K562 (cell line): ENCODE results near the gene NADK. TPM values are rescaled to one million over a fixed set of nuclear protein-coding genes. Genes with fewer than 3 reads are reported as not detected.

Experiments
- ARID1B ChIP-seq: fragments of 450-650 bp; IDR thresholded peaks from 2 replicates; pipeline ENCODE4 v1.6.1; 2016; ENCODE audit warnings: antibody characterized with exemption, mild to moderate bottlenecking, inconsistent platforms
- CEBPG ChIP-seq, 3 experiments: fragments of 200-800 bp in 1 of 3; sonication (Bioruptor generic) in 1 of 3; sonication (generic) in 1 of 3; formaldehyde crosslinking in 1 of 3; IDR thresholded peaks in 2 of 3; conservative IDR thresholded peaks in 1 of 3; 2 replicates each; pipeline versions ENCODE4 v1.6.1 to v1.8.0; 2016 to 2022; ENCODE audit warnings: missing compliant biosample characterization in 2 of 3, missing genetic modification characterization in 2 of 3, mild to moderate bottlenecking in 1 of 3, missing genetic modification reagents in 1 of 3
- CREM ChIP-seq: IDR thresholded peaks from 2 replicates; pipeline ENCODE4 v1.6.1; 2014; ENCODE audit warnings: antibody characterized with exemption, low read depth
- ELF1 ChIP-seq: fragments of 200-800 bp; sonication (Bioruptor generic); IDR thresholded peaks from 2 replicates; pipeline ENCODE4 v1.6.1; 2016; ENCODE audit warnings: missing genetic modification characterization, missing compliant biosample characterization
- ETV1 ChIP-seq: fragments of 450-650 bp; conservative IDR thresholded peaks from 2 replicates; pipeline ENCODE4 v1.6.1; 2016; ENCODE audit warnings: missing genetic modification characterization, control low read depth, low read depth, missing compliant biosample characterization
- GABPA ChIP-seq: fragments of 200-800 bp; sonication (Bioruptor generic); conservative IDR thresholded peaks from 2 replicates; pipeline ENCODE4 v1.6.1; 2016; ENCODE audit warnings: low read depth, missing genetic modification characterization, missing compliant biosample characterization
- KDM4B ChIP-seq, 2 experiments: fragments of 450-650 bp in 1 of 2; sonication (generic) in 1 of 2; IDR thresholded peaks; 2 replicates each; pipeline ENCODE4 v1.6.1; 2016 to 2017; ENCODE audit warnings: borderline replicate concordance in 2 of 2, antibody characterized with exemption in 1 of 2, low read depth in 1 of 2, mild to moderate bottlenecking in 1 of 2
- MEIS2 ChIP-seq: fragments of 450-650 bp; IDR thresholded peaks from 2 replicates; pipeline ENCODE4 v1.6.1; 2014; ENCODE audit warnings: mild to moderate bottlenecking; ENCODE audit not compliant: partially characterized antibody
- MYNN ChIP-seq, 2 experiments: sonication (generic); formaldehyde crosslinking in 1 of 2; IDR thresholded peaks; 2 replicates each; pipeline versions ENCODE4 v1.5.0 to v1.6.1; 2016 to 2020; ENCODE audit warnings: antibody characterized with exemption in 1 of 2, missing genetic modification reagents in 1 of 2
- NR2C1 ChIP-seq, 2 experiments: fragments of 450-650 bp; IDR thresholded peaks; 2 replicates each; pipeline ENCODE4 v1.6.1; 2017; ENCODE audit warnings: mild to moderate bottlenecking in 2 of 2, antibody characterized with exemption in 1 of 2, inconsistent platforms in 1 of 2, missing compliant biosample characterization in 1 of 2, missing genetic modification characterization in 1 of 2
- NR2C2 ChIP-seq, 2 experiments: fragments of 200-800 bp in 1 of 2; sonication (Bioruptor generic) in 1 of 2; sonication (generic) in 1 of 2; formaldehyde crosslinking in 1 of 2; IDR thresholded peaks; 2 replicates each; pipeline versions ENCODE4 v1.6.1 to v1.8.0; 2016 to 2022; ENCODE audit warnings: mild to moderate bottlenecking in 1 of 2, missing compliant biosample characterization in 1 of 2, missing genetic modification characterization in 1 of 2, missing genetic modification reagents in 1 of 2
- TEAD1 ChIP-seq, 2 experiments: fragments of 450-650 bp in 1 of 2; sonication (generic) in 1 of 2; formaldehyde crosslinking; IDR thresholded peaks; 2 replicates each; pipeline versions ENCODE4 v1.4.0 to v1.8.0; 2020 to 2022; ENCODE audit warnings: mild to moderate bottlenecking in 2 of 2, missing genetic modification reagents in 1 of 2
- ZNF274 ChIP-seq: IDR thresholded peaks from 2 replicates; pipeline ENCODE4 v1.6.1; 2011; ENCODE audit warnings: low read depth, mild to moderate bottlenecking, low read length, moderate library complexity, borderline replicate concordance
- polyA plus RNA-seq, 8 experiments: library from polyadenylated mRNA; depleted of rRNA in 4 of 8; stranded (reverse) in 5 of 8; unstranded in 3 of 8; fragments of >200 nt; fragmentation: Nextera tagmentation in 2 of 8; fragmentation: Illumina TruSeq in 1 of 8; extraction: Ambion mirVana in 2 of 8; extraction: Trizol in 1 of 8; gene quantifications; 2 replicates each; pipeline versions ENCODE4 v1.2.1 to v1.2.3, GENCODE V29; 2011 to 2014; ENCODE audit warnings: inconsistent platforms in 1 of 8, missing spikeins in 1 of 8
- total RNA-seq, 7 experiments: library from RNA; depleted of rRNA in 6 of 7; stranded (reverse); fragments of >200 nt in 6 of 7; fragmentation: Illumina TruSeq in 2 of 7; extraction: Trizol in 2 of 7; gene quantifications; 2 replicates each; pipeline versions ENCODE4 v1.2.1 to v1.2.3, GENCODE V29; 2011 to 2021; ENCODE audit warnings: low replicate concordance in 1 of 7
- TF ChIP-seq, protein P1 (sequence below): sonication (generic); formaldehyde crosslinking; IDR thresholded peaks from 2 replicates; pipeline ENCODE4 v1.8.0; 2023; ENCODE audit warnings: mild to moderate bottlenecking, missing genetic modification reagents
- TF ChIP-seq, protein P2 (sequence below), 2 experiments: fragments of 450-650 bp in 1 of 2; sonication (generic) in 1 of 2; formaldehyde crosslinking in 1 of 2; IDR thresholded peaks in 1 of 2; conservative IDR thresholded peaks in 1 of 2; 2 replicates each; pipeline versions ENCODE4 v1.6.1 to v1.8.1; 2016 to 2023; ENCODE audit warnings: mild to moderate bottlenecking in 2 of 2, moderate library complexity in 2 of 2, inconsistent platforms in 1 of 2, missing genetic modification reagents in 1 of 2
- TF ChIP-seq, protein P3 (sequence below), 2 experiments: fragments of 200-800 bp in 1 of 2; sonication (Bioruptor generic) in 1 of 2; sonication (generic) in 1 of 2; formaldehyde crosslinking in 1 of 2; IDR thresholded peaks in 1 of 2; conservative IDR thresholded peaks in 1 of 2; 2 replicates each; pipeline versions ENCODE4 v1.5.0 to v1.6.1; 2016 to 2020; ENCODE audit warnings: missing compliant biosample characterization in 1 of 2, missing genetic modification characterization in 1 of 2, missing genetic modification reagents in 1 of 2

NADK gene
- total and polyA plus RNA-seq, 9 of the 15 experiments (the other 6 are each of a cell fraction or from before 2014, with no cell fraction given): 1.5 to 135 (median 75.1) TPM

DNA sequence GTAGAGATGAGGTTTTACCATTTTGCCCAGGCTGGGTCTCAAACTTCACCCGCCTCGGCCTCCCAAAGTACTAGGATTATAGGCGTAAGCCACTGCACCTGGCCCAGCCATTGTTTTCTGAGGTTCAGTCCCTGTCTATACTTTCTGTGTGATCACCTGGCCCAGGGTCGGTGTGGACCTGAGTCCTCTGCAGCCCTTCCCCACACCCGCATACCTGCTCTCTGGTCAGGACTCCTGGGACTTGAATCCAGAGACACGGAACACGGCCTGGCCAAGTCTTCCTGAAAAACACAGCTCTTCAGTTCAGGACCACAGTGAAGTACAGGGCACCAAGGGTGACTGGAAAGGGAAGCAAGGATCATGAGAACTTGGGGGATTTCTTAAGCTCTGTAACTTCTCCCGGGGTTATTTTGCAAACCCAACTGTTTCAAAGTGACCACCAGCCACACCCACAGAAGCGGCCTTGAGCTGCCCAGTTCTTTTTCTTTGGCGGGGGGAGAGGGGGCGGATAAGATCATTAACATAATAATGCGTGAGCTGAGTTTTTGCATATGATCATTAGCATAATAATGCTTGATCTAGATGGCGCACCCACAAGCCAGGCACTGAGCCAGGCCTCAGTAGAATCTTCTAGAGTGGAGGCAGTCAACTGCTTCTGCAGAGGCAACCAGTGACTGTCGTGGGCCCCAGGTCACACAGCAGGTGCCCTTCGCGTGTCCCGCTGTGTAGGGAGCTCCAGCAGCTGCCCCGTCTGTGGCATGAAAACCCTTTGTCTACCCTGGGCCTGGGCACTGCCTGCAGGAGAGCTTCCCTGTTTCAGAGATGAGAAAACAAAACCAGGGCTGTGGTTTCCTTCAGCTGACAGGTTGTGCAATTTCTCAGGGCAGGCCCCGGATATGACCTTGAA is 1.7 kb upstream of the NADK start (continued):
- TF ChIP-seq, protein P1, sequence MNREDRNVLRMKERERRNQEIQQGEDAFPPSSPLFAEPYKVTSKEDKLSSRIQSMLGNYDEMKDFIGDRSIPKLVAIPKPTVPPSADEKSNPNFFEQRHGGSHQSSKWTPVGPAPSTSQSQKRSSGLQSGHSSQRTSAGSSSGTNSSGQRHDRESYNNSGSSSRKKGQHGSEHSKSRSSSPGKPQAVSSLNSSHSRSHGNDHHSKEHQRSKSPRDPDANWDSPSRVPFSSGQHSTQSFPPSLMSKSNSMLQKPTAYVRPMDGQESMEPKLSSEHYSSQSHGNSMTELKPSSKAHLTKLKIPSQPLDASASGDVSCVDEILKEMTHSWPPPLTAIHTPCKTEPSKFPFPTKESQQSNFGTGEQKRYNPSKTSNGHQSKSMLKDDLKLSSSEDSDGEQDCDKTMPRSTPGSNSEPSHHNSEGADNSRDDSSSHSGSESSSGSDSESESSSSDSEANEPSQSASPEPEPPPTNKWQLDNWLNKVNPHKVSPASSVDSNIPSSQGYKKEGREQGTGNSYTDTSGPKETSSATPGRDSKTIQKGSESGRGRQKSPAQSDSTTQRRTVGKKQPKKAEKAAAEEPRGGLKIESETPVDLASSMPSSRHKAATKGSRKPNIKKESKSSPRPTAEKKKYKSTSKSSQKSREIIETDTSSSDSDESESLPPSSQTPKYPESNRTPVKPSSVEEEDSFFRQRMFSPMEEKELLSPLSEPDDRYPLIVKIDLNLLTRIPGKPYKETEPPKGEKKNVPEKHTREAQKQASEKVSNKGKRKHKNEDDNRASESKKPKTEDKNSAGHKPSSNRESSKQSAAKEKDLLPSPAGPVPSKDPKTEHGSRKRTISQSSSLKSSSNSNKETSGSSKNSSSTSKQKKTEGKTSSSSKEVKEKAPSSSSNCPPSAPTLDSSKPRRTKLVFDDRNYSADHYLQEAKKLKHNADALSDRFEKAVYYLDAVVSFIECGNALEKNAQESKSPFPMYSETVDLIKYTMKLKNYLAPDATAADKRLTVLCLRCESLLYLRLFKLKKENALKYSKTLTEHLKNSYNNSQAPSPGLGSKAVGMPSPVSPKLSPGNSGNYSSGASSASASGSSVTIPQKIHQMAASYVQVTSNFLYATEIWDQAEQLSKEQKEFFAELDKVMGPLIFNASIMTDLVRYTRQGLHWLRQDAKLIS (CRISPR knock-in tag): 0 out of 2 replicates have a peak, but pooled peaks have one; percentile 31
- TF ChIP-seq CEBPG (CRISPR knock-in tag; IDR thresholded peaks at IDR 0.05) (peak; percentile 96), CEBPG (tag; conservative IDR thresholded peaks at IDR 0.05 in 1 of 2, IDR thresholded peaks at IDR 0.05 in 1 of 2) (peak; percentile 97), MYNN (IDR thresholded peaks at IDR 0.05) (peak; percentile 59; the same call in 1 of the 2 replicates), MYNN (CRISPR knock-in tag; IDR thresholded peaks at IDR 0.05) (no peak), ARID1B (peak; percentile 34; the same call in 1 of the 2 replicates), ZNF274 (no peak), GABPA (peak; percentile 87), NR2C2 (CRISPR knock-in tag; IDR thresholded peaks at IDR 0.05) (no peak; the same call in 1 of the 2 replicates), NR2C2 (tag; IDR thresholded peaks at IDR 0.05) (peak; percentile 82), ETV1 (tag) (peak; percentile 88), NR2C1 (IDR thresholded peaks at IDR 0.05) (peak; percentile 31; the same call in 1 of the 2 replicates), NR2C1 (tag; IDR thresholded peaks at IDR 0.05) (peak; percentile 74), CREM (peak; percentile 58; the same call in 1 of the 2 replicates), MEIS2 (peak; percentile 54), TEAD1 (CRISPR knock-in tag; IDR thresholded peaks at IDR 0.05) (peak in 1 of 2 experiments; percentile 21; a peak in 1 of 4 replicates), ELF1 (tag) (peak; percentile 35; the same call in 1 of the 2 replicates), KDM4B (IDR thresholded peaks at IDR 0.05; ENCODE audit: borderline replicate concordance in 2 of 2, low read depth in 1 of 2) (peak in 1 of 2 experiments; percentile 60; a peak in 1 of 4 replicates)
- TF ChIP-seq, protein P2, sequence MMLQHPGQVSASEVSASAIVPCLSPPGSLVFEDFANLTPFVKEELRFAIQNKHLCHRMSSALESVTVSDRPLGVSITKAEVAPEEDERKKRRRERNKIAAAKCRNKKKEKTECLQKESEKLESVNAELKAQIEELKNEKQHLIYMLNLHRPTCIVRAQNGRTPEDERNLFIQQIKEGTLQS (IDR thresholded peaks at IDR 0.05): peak; percentile 69
- TF ChIP-seq, protein P2 (CRISPR knock-in tag; conservative IDR thresholded peaks at IDR 0.05): no peak
- TF ChIP-seq, protein P3, sequence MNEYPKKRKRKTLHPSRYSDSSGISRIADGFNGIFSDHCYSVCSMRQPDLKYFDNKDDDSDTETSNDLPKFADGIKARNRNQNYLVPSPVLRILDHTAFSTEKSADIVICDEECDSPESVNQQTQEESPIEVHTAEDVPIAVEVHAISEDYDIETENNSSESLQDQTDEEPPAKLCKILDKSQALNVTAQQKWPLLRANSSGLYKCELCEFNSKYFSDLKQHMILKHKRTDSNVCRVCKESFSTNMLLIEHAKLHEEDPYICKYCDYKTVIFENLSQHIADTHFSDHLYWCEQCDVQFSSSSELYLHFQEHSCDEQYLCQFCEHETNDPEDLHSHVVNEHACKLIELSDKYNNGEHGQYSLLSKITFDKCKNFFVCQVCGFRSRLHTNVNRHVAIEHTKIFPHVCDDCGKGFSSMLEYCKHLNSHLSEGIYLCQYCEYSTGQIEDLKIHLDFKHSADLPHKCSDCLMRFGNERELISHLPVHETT (CRISPR knock-in tag; conservative IDR thresholded peaks at IDR 0.05 in 1 of 2, IDR thresholded peaks at IDR 0.05 in 1 of 2): peak in 1 of 2 experiments; percentile 73; a peak in 2 of 4 replicates
